SK-N-SH treated with all-trans-retinoic acid at 6 μM for 48 hours (cell line): ENCODE data around the gene KRTAP22-2.

Experiments used
- ATAC-seq: fragments of 200-7000 bp; cut with Tn5 transposase; 3 replicates; pipeline ENCODE4 v1.9.1; 2020; ENCODE audit warnings: mild to moderate bottlenecking, moderate library complexity
- ARNTL ChIP-seq: fragments of 450-650 bp; formaldehyde crosslinking; IDR thresholded peaks from 2 replicates; pipeline ENCODE4 v1.5.0; 2020; ENCODE audit warnings: low read depth, mild to moderate bottlenecking, moderate library complexity, borderline replicate concordance
- BACH2 ChIP-seq: fragments of 250-450 bp; sonication (Bioruptor Pico); IDR thresholded peaks from 2 replicates; pipeline ENCODE4 v1.9.0; 2021; ENCODE audit warnings: mild to moderate bottlenecking, borderline replicate concordance
- CSDC2 ChIP-seq: fragments of 250-450 bp; sonication (Bioruptor Pico); IDR thresholded peaks from 2 replicates; pipeline ENCODE4 v1.5.0; 2020; ENCODE audit warnings: mild to moderate bottlenecking, moderate library complexity
- ESRRG ChIP-seq: fragments of 250-450 bp; sonication (Bioruptor Pico); IDR thresholded peaks from 2 replicates; pipeline ENCODE4 v1.6.1; 2021; ENCODE audit warnings: mild to moderate bottlenecking
- ISL1 ChIP-seq: fragments of 250-450 bp; sonication (Bioruptor Pico); IDR thresholded peaks from 2 replicates; pipeline ENCODE4 v2.1.2; 2022; ENCODE audit warnings: mild to moderate bottlenecking, moderate library complexity
- PPARA ChIP-seq: fragments of 250-450 bp; sonication (Bioruptor Pico); IDR thresholded peaks from 2 replicates; pipeline ENCODE4 v1.5.0; 2020; ENCODE audit warnings: mild to moderate bottlenecking, borderline replicate concordance
- RARB ChIP-seq: fragments of 250-450 bp; sonication (Bioruptor Pico); IDR thresholded peaks from 2 replicates; pipeline ENCODE4 v1.8.0; 2021; ENCODE audit warnings: mild to moderate bottlenecking, moderate library complexity
- SNAI2 ChIP-seq: fragments of 250-450 bp; sonication (Bioruptor Pico); IDR thresholded peaks from 2 replicates; pipeline ENCODE4 v1.5.0; 2020; ENCODE audit warnings: mild to moderate bottlenecking, moderate library complexity
- TCF4 ChIP-seq: fragments of 250-450 bp; sonication (Bioruptor Pico); IDR thresholded peaks from 2 replicates; pipeline ENCODE4 v1.8.0; 2021; ENCODE audit warnings: mild to moderate bottlenecking, moderate library complexity, borderline replicate concordance
- TOX ChIP-seq: fragments of 250-450 bp; sonication (Bioruptor Pico); IDR thresholded peaks from 2 replicates; pipeline ENCODE4 v1.8.0; 2021; ENCODE audit warnings: mild to moderate bottlenecking, moderate library complexity, borderline replicate concordance
- ZFP3 ChIP-seq: fragments of 250-450 bp; sonication (Bioruptor Pico); IDR thresholded peaks from 2 replicates; pipeline ENCODE4 v1.5.0; 2020; ENCODE audit warnings: mild to moderate bottlenecking, moderate library complexity
- ZFP30 ChIP-seq: fragments of 450-650 bp; formaldehyde crosslinking; IDR thresholded peaks from 2 replicates; pipeline ENCODE4 v1.5.0; 2022; ENCODE audit warnings: mild to moderate bottlenecking, moderate library complexity
- ZNF70 ChIP-seq: fragments of 450-650 bp; formaldehyde crosslinking; IDR thresholded peaks from 2 replicates; pipeline ENCODE4 v1.5.0; 2020; ENCODE audit warnings: mild to moderate bottlenecking, moderate library complexity
- ZNF8 ChIP-seq: fragments of 450-650 bp; formaldehyde crosslinking; IDR thresholded peaks from 2 replicates; pipeline ENCODE4 v1.5.0; 2020; ENCODE audit warnings: mild to moderate bottlenecking, moderate library complexity
- TF ChIP-seq, protein P1 (sequence below): fragments of 250-450 bp; sonication (Bioruptor Pico); IDR thresholded peaks from 2 replicates; pipeline ENCODE4 v1.8.0; 2021; ENCODE audit warnings: low read depth, mild to moderate bottlenecking, moderate library complexity, borderline replicate concordance
- TF ChIP-seq, protein P2 (sequence below): fragments of 250-450 bp; sonication (Bioruptor Pico); IDR thresholded peaks from 2 replicates; pipeline ENCODE4 v1.5.1; 2021; ENCODE audit warnings: mild to moderate bottlenecking, moderate library complexity
- TF ChIP-seq, protein P3 (sequence below): fragments of 250-450 bp; sonication (Bioruptor Pico); IDR thresholded peaks from 2 replicates; pipeline ENCODE4 v1.5.1; 2020; ENCODE audit warnings: low read depth, mild to moderate bottlenecking, moderate library complexity

Gene KRTAP22-2

DNA sequence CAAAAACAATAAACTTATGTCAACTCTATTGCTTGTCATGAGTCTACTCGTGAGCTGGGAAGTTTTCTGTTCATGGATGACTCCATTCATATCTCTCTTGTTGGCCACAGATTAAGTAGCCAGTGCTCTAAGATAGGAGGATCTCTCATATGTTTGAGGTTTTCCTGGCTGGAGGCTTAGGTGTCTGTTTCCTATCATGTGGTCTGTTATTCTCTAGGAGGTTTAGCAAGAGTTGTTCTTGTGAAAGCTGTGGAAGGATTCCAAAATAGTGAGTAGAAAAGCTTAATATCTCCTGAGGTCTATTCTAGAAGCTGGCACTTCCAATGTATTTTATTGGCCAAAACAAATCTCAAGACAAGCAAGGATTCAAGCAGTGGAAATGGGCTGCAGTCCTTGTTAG is 39.0 kb upstream of the KRTAP22-2 start:
- ATAC-seq: no peak
- TF ChIP-seq ZFP3 (CRISPR knock-in tag) (no peak), TOX (no peak), BACH2 (no peak), ZNF70 (CRISPR knock-in tag) (no peak), CSDC2 (no peak), ISL1 (CRISPR knock-in tag) (no peak), ZFP30 (CRISPR knock-in tag) (no peak), ARNTL (CRISPR knock-in tag) (no peak)
- TF ChIP-seq, all 23 proteins: peak for 0

DNA sequence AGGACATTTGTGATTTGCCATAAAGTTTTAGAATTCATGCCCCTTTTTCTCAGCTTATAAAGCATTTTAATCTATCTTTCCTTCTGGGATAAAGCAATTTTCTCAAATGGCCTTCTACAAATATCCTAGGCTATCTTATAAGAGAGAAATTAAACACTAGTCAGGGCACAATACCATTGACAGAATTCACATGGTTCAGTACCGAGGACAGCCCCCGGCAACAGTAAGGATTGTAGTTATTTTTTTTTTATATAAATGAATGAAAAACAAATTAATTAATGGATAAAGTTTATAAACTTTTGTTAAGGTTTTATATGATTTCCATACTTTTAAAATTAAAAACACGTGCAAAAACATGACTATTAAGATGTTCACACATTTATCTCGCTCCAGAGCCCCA is 37.9 kb upstream of the KRTAP22-2 start:
- TF ChIP-seq ESRRG (CRISPR knock-in tag): no peak
- no peak for TF ChIP-seq TOX
- no peak for ATAC-seq

DNA sequence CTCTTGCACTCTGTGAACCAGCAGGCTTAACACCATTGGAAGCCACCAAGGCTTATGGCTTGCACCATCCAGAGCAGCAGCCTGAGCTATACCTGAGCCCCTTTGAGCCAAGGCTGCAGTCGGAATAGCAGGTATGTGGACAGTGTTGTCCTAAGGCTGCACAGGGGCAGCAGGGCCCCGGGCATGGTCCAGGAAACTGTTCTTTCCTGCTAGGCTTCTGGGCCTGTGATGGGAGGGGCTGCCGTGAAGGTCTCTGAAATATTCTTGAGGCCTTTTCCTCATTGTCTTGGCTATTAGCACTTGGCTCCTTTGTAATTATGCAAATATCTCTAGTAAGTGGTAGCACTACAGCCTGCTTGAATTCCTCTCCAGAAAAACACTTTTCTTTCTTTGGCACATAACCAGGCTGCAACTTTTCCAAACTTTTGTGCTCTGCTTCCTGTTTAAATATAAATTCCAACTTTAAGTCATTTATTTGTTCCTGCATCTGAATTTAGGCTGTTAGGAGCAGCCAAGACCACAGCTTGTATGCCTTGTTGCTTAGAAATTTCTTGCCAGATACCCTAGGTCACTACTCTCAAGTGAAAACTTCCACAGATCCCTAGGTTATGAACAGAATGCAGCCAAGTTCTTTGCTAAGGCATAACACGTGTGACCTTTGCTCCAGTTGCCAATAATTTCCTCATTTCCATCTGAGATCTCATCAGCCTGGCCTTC is 35.4 kb upstream of the KRTAP22-2 start:
- ATAC-seq: no peak
- no peak for TF ChIP-seq SNAI2
- TF ChIP-seq, protein P1, sequence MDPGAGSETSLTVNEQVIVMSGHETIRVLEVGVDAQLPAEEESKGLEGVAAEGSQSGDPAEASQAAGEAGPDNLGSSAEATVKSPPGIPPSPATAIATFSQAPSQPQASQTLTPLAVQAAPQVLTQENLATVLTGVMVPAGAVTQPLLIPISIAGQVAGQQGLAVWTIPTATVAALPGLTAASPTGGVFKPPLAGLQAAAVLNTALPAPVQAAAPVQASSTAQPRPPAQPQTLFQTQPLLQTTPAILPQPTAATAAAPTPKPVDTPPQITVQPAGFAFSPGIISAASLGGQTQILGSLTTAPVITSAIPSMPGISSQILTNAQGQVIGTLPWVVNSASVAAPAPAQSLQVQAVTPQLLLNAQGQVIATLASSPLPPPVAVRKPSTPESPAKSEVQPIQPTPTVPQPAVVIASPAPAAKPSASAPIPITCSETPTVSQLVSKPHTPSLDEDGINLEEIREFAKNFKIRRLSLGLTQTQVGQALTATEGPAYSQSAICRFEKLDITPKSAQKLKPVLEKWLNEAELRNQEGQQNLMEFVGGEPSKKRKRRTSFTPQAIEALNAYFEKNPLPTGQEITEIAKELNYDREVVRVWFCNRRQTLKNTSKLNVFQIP (CRISPR knock-in tag): no peak
- no peak for TF ChIP-seq ZFP30 (CRISPR knock-in tag)
- TF ChIP-seq TCF4 (CRISPR knock-in tag): no peak
- TF ChIP-seq RARB (CRISPR knock-in tag): no peak
- TF ChIP-seq ZNF70 (CRISPR knock-in tag): no peak
- TF ChIP-seq ISL1 (CRISPR knock-in tag): no peak
- TF ChIP-seq, protein P2, sequence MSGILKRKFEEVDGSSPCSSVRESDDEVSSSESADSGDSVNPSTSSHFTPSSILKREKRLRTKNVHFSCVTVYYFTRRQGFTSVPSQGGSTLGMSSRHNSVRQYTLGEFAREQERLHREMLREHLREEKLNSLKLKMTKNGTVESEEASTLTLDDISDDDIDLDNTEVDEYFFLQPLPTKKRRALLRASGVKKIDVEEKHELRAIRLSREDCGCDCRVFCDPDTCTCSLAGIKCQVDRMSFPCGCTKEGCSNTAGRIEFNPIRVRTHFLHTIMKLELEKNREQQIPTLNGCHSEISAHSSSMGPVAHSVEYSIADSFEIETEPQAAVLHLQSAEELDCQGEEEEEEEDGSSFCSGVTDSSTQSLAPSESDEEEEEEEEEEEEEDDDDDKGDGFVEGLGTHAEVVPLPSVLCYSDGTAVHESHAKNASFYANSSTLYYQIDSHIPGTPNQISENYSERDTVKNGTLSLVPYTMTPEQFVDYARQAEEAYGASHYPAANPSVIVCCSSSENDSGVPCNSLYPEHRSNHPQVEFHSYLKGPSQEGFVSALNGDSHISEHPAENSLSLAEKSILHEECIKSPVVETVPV (CRISPR knock-in tag): no peak

DNA sequence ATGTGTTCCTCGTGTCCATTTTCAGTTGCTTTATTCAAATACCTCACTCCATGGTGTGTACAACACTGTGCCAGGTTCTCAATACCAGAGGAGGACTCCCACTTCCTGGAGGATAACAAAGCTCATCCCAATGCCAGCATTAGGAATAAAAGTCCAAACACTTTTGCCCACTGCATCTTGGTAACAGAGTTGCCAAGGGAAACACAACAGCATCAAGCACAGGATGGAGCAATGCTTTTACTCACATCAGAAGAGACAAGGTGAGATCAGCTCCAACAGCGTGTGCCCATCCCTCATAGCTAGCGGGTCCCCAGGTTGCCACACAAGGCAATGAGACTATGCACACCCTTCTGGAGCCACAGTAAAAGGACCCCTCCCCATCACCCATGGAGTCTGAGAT is 33.2 kb upstream of the KRTAP22-2 start:
- ATAC-seq: no peak
- TF ChIP-seq, protein P2 (CRISPR knock-in tag): no peak

DNA sequence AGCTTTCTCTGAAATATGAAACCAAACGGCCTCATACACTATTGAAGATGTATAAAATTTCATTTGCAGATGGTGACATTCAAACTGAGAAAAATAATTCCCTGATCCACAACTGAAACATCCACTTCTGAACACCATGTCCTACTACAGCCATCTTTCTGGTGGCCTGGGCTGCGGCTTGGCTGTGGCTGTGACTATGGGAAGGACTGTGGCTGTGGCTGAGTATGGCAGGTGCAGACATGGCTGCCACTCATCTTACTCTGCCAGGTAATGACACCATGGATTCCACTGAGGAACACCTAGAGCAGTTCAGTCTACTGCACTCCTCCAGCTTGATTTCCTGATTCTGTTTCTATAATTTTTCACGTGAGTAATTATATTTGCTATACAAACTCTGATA is 30.3 kb upstream of the KRTAP22-2 start, which contains the start of gene KRTAP20-4:
TSS of gene KRTAP20-4 (plus strand) at position 106 of the 400 bp plus-strand sequence.
- ATAC-seq: no peak

DNA sequence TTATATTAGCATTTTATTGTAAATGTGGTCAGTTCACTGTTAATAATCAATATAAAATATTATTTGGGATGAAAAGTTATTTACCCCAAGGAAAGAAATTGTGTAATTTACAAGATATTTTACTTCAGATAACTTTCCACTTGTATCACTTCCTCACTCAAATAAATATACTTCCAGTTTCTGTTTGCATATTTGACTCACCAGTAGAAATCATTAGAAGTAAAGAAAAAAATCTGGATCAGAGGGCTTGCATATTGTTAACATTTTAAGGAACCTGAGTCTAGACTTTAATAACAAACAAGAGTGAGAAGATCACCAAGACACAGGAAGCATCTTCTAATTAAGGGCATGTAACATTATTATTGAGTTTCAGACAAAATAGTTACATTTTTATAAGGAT is 29.9 kb upstream of the KRTAP22-2 start:
- no peak for ATAC-seq
- TF ChIP-seq CSDC2: no peak
- TF ChIP-seq, protein P1 (CRISPR knock-in tag): no peak
- TF ChIP-seq, all 23 proteins: peak for 0

More for the DNA sequence above, 30.3 kb upstream of the KRTAP22-2 start, which contains the start of gene KRTAP20-4:
- TF ChIP-seq, protein P3, sequence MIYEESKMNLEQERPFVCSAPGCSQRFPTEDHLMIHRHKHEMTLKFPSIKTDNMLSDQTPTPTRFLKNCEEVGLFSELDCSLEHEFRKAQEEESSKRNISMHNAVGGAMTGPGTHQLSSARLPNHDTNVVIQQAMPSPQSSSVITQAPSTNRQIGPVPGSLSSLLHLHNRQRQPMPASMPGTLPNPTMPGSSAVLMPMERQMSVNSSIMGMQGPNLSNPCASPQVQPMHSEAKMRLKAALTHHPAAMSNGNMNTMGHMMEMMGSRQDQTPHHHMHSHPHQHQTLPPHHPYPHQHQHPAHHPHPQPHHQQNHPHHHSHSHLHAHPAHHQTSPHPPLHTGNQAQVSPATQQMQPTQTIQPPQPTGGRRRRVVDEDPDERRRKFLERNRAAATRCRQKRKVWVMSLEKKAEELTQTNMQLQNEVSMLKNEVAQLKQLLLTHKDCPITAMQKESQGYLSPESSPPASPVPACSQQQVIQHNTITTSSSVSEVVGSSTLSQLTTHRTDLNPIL (CRISPR knock-in tag): no peak
- TF ChIP-seq ZFP30 (CRISPR knock-in tag) (no peak), PPARA (CRISPR knock-in tag) (no peak), ZFP3 (CRISPR knock-in tag) (no peak), TCF4 (CRISPR knock-in tag) (no peak), ZNF8 (CRISPR knock-in tag) (no peak), ESRRG (CRISPR knock-in tag) (no peak)
